ENCODE results near the gene TVP23C. TPM values are rescaled to one million over a fixed set of nuclear protein-coding genes. Genes with fewer than 3 reads are reported as not detected.

Gene TVP23C
- total RNA-seq, 1 experiment from 2014 or later: 14.1 TPM

DNA sequence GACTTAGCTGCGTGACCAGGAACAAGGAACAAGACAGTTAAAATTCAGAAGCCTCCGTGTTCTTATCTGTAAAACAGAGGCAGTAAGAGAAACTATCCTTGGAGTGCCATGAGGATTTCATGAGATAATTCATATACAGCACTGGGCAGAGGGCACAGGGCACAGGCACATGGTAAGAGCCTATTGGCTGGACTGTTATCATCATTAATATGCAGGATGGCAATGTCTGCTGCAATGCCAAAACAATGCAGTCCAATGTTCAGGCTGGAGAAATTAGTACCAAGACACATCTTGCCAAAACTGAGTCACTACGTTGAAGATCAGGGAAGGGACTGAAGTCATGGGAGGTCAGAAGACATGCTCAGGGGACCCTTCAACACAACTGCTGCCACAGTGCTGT is 109.5 kb downstream of the TVP23C start:
- no peaks in the 10 kb centered on the region for H3K9me2 ChIP-seq (ENCODE audit: insufficient read depth)
- no peak for DNase-seq (ENCODE audit: low read depth, low spot score)
- no peak overlapping the region for H3K9ac ChIP-seq (ENCODE audit: low read length)
- CTCF ChIA-PET: no interaction called here
- no peak overlapping the region for H3K27ac ChIP-seq (ENCODE audit: low read depth, low read length)
- H3K4me2 ChIP-seq (ENCODE audit: low read length): no peak overlapping the region
- intact Hi-C loops (cut with micrococcal nuclease): no loop called here
- H3K4me1 ChIP-seq (ENCODE audit: control insufficient read depth in 1 of 2, insufficient read depth in 2 of 2, low read length in 2 of 2): no peaks in the 10 kb centered on the region
- POLR2A ChIA-PET: no interaction called here
- H3K9me3 ChIP-seq (ENCODE audit: control insufficient read depth in 1 of 2, insufficient read depth in 1 of 2, low read depth in 1 of 2, low read length in 2 of 2): peaks cover 6 to 8% of the 10 kb centered on the region in 2 experiments; a peak in 3 of 4 replicates
- no peak overlapping the region for H3K4me3 ChIP-seq (replicated peaks in 1 of 2; ENCODE audit: low read depth in 1 of 2, low read length in 2 of 2)
- no peaks in the 10 kb centered on the region for H3K27me3 ChIP-seq (ENCODE audit: insufficient read depth, low read length)
- H3K36me3 ChIP-seq (ENCODE audit: control insufficient read depth in 1 of 2, insufficient read depth in 2 of 2, low read length in 2 of 2): no peaks in the 10 kb centered on the region
- no TSS peak for BruUV-seq (replicated peaks)
- TF ChIP-seq YY1 (IDR thresholded peaks at IDR 0.05; ENCODE audit: extremely low read depth, insufficient replicate concordance, low read depth, low read length): no peak
- TF ChIP-seq CEBPB (IDR thresholded peaks at IDR 0.05; ENCODE audit: low read depth): no peak
- TF ChIP-seq TCF7L2 (IDR thresholded peaks at IDR 0.05; ENCODE audit: borderline replicate concordance, extremely low read depth, insufficient read depth, insufficient read length): no peak
- TF ChIP-seq ZFX (IDR thresholded peaks at IDR 0.05): no peak
- no peak for TF ChIP-seq CBX3 (IDR thresholded peaks at IDR 0.05; ENCODE audit: low read depth)
- no peak for TF ChIP-seq ZNF274 (IDR thresholded peaks at IDR 0.05; ENCODE audit: low read depth, low read length)
- no peak for TF ChIP-seq SP1 (IDR thresholded peaks at IDR 0.05; ENCODE audit: low read depth)
- no peak for TF ChIP-seq EGR1 (IDR thresholded peaks at IDR 0.05; ENCODE audit: low read depth)
- TF ChIP-seq, protein P1, sequence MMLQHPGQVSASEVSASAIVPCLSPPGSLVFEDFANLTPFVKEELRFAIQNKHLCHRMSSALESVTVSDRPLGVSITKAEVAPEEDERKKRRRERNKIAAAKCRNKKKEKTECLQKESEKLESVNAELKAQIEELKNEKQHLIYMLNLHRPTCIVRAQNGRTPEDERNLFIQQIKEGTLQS (IDR thresholded peaks at IDR 0.05): no peak
- no peak for TF ChIP-seq EZH2phosphoT487 (IDR thresholded peaks at IDR 0.05; ENCODE audit: borderline replicate concordance)
- TF ChIP-seq, protein P2, sequence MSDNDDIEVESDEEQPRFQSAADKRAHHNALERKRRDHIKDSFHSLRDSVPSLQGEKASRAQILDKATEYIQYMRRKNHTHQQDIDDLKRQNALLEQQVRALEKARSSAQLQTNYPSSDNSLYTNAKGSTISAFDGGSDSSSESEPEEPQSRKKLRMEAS (IDR thresholded peaks at IDR 0.05): no peak
- TF ChIP-seq SRF (IDR thresholded peaks at IDR 0.05; ENCODE audit: low read depth): no peak
- TF ChIP-seq FOSL1 (IDR thresholded peaks at IDR 0.05; ENCODE audit: low read depth): no peak
- TF ChIP-seq, protein P3, sequence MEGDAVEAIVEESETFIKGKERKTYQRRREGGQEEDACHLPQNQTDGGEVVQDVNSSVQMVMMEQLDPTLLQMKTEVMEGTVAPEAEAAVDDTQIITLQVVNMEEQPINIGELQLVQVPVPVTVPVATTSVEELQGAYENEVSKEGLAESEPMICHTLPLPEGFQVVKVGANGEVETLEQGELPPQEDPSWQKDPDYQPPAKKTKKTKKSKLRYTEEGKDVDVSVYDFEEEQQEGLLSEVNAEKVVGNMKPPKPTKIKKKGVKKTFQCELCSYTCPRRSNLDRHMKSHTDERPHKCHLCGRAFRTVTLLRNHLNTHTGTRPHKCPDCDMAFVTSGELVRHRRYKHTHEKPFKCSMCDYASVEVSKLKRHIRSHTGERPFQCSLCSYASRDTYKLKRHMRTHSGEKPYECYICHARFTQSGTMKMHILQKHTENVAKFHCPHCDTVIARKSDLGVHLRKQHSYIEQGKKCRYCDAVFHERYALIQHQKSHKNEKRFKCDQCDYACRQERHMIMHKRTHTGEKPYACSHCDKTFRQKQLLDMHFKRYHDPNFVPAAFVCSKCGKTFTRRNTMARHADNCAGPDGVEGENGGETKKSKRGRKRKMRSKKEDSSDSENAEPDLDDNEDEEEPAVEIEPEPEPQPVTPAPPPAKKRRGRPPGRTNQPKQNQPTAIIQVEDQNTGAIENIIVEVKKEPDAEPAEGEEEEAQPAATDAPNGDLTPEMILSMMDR (IDR thresholded peaks at IDR 0.05 in 2 of 3, conservative IDR thresholded peaks at IDR 0.05 in 1 of 3; ENCODE audit: borderline replicate concordance in 1 of 3, insufficient read depth in 1 of 3, low read depth in 2 of 3, low read length in 2 of 3): no peak
- TF ChIP-seq ELF1 (IDR thresholded peaks at IDR 0.05; ENCODE audit: borderline replicate concordance, low read depth): no peak
- TF ChIP-seq EZH2 (IDR thresholded peaks at IDR 0.05): no peak
- TF ChIP-seq, protein P4, sequence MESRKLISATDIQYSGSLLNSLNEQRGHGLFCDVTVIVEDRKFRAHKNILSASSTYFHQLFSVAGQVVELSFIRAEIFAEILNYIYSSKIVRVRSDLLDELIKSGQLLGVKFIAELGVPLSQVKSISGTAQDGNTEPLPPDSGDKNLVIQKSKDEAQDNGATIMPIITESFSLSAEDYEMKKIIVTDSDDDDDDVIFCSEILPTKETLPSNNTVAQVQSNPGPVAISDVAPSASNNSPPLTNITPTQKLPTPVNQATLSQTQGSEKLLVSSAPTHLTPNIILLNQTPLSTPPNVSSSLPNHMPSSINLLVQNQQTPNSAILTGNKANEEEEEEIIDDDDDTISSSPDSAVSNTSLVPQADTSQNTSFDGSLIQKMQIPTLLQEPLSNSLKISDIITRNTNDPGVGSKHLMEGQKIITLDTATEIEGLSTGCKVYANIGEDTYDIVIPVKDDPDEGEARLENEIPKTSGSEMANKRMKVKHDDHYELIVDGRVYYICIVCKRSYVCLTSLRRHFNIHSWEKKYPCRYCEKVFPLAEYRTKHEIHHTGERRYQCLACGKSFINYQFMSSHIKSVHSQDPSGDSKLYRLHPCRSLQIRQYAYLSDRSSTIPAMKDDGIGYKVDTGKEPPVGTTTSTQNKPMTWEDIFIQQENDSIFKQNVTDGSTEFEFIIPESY (IDR thresholded peaks at IDR 0.05; ENCODE audit: extremely low read depth, insufficient replicate concordance, low read length): no peak
- TF ChIP-seq POLR2AphosphoS5 (IDR thresholded peaks at IDR 0.05; ENCODE audit: low read depth, low read length): no peak
- H4K20me1 ChIP-seq (ENCODE audit: insufficient read depth): no peaks in the 10 kb centered on the region
- no peak overlapping the region for H2AFZ ChIP-seq (ENCODE audit: low read depth, low read length, poor library complexity, severe bottlenecking)
- ATAC-seq: no peak
- no peaks in the 10 kb centered on the region for H3K79me2 ChIP-seq (ENCODE audit: insufficient read depth, low read length)
- RAD21 ChIA-PET (ENCODE audit: low non-redundant PET in 1 of 2, low total read pairs in 2 of 2, uncharacterized antibody in 2 of 2, unreplicated experiment in 2 of 2): no interaction called here

Measured in HCT116 (cell line).